Esophagus (tissue), 2 donors: Measurements from ENCODE around the gene TRMU. TPM values are rescaled to one million over a fixed set of nuclear protein-coding genes. Genes with fewer than 3 reads are reported as not detected.

ENCODE experiments used
- H3K27ac ChIP-seq, 2 donors: one replicate each; pipeline ENCODE4 v1.5.1; 2013; ENCODE audit warnings: low read depth in 2 of 2, mild to moderate bottlenecking in 2 of 2, inconsistent platforms in 1 of 2, low read length in 1 of 2, moderate library complexity in 1 of 2
- H3K27me3 ChIP-seq, 2 donors: one replicate each; pipeline ENCODE4 v1.6.1; 2013; ENCODE audit warnings: low read length in 2 of 2, control low read depth in 1 of 2, mild to moderate bottlenecking in 1 of 2; ENCODE audit not compliant: insufficient read depth in 2 of 2, control insufficient read depth in 1 of 2
- H3K36me3 ChIP-seq, 2 donors: one replicate each; pipeline ENCODE4 v1.6.1; 2013; ENCODE audit warnings: low read length in 1 of 2; ENCODE audit not compliant: control insufficient read depth in 2 of 2, insufficient read depth in 2 of 2
- H3K4me1 ChIP-seq, 2 donors: one replicate each; pipeline ENCODE4 v1.6.1; 2013; ENCODE audit warnings: low read length in 1 of 2; ENCODE audit not compliant: control insufficient read depth in 2 of 2, insufficient read depth in 2 of 2
- H3K4me3 ChIP-seq, 2 donors: one replicate each; pipeline ENCODE4 v1.5.1; 2013; ENCODE audit warnings: low read length in 2 of 2, mild to moderate bottlenecking in 2 of 2, low read depth in 1 of 2, moderate library complexity in 1 of 2
- H3K9me3 ChIP-seq, 2 donors: one replicate each; pipeline ENCODE4 v1.6.1; 2013; ENCODE audit warnings: mild to moderate bottlenecking in 2 of 2, low read depth in 1 of 2, low read length in 1 of 2, moderate library complexity in 1 of 2; ENCODE audit not compliant: control insufficient read depth in 2 of 2, insufficient read depth in 1 of 2
- WGBS, 2 donors: extraction: QIAGEN DNeasy Blood & Tissue Kit; methylation state at CpG; one replicate each; pipeline ENCODE4 v1.1.7; 2013; 5-methylcytosine and 5-hydroxymethylcytosine counted together
- polyA plus RNA-seq, 2 donors: library from polyadenylated mRNA; stranded (reverse); fragments of 200-250 nt; gene quantifications; one replicate each; pipeline ENCODE4 v1.2.3, GENCODE V29; 2013
- donor health status: healthy with polysubstance abuse.
- donor health status: Bipolar disorder and iron deficiency.

Gene TRMU
- polyA plus RNA-seq, 2 donors = 24.3 to 32.4 TPM

- Histone ChIP-seq H3K9me3 (no peaks in the 10 kb centered on the region), H3K4me1 (peaks cover 3 to 6% of the 10 kb centered on the region in 2 donors), H3K27ac (peak overlapping the region in 1 of 2 donors; percentile 2), H3K4me3 (no peak overlapping the region), H3K27me3 (no peaks in the 10 kb centered on the region), H3K36me3 (peaks cover 4 to 22% of the 10 kb centered on the region in 2 donors)
- 94 to 96% methylated on average over 23 of the region's 23 CpGs for WGBS, 2 donors
These were observed 44.4 kb upstream of the TRMU start for GRCh38 chr22:46290843-46291785.

DNA sequence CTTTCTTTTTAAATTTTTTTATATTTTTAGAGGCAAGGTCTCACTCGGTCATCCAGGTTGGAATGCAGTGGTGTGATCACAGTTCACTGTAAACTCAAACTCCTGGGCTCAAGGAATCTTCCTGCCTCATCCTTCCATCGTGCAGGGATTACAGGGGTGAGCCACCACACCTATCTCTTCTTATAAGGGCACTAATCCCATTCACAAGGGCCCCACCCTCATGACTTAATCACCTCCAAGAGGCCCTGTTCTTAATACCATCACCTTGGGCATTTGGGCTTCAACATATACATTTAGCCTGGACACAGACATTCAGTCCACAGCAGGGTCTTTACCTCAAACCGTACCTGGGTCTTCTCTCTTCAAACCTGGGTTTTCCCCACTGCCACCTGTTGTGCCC is 43.3 kb upstream of the TRMU start:
- Histone ChIP-seq H3K36me3 (peaks cover 4 to 15% of the 10 kb centered on the region in 2 donors), H3K27ac (no peak overlapping the region)
- WGBS, 2 donors = 89 to 96% methylated on average over 3 of the region's 3 CpGs

GRCh38 chr22:46292732-46293131 is 42.8 kb upstream of the TRMU start:
- no peak overlapping the region for H3K4me3 ChIP-seq
- H3K4me1 ChIP-seq = peaks cover 3 to 9% of the 10 kb centered on the region in 2 donors
- no peaks in the 10 kb centered on the region for H3K27me3 ChIP-seq
- no peak overlapping the region for H3K27ac ChIP-seq
- H3K36me3 ChIP-seq = peaks cover 4 to 14% of the 10 kb centered on the region in 2 donors
- H3K9me3 ChIP-seq = no peaks in the 10 kb centered on the region
- WGBS, 2 donors = 89 to 91% methylated on average over 14 of the region's 14 CpGs

More for the DNA sequence above, 43.3 kb upstream of the TRMU start:
- no peaks in the 10 kb centered on the region for H3K27me3 ChIP-seq
- H3K9me3 ChIP-seq = no peaks in the 10 kb centered on the region
- no peak overlapping the region for H3K4me3 ChIP-seq
- peaks cover 3 to 7% of the 10 kb centered on the region in 2 donors for H3K4me1 ChIP-seq

GRCh38 chr22:46293577-46294260 is 41.8 kb upstream of the TRMU start:
- 79 to 85% methylated on average over 11 of the region's 11 CpGs for WGBS, 2 donors
- Histone ChIP-seq H3K4me1 (peaks cover 3 to 9% of the 10 kb centered on the region in 2 donors), H3K9me3 (no peaks in the 10 kb centered on the region), H3K27me3 (no peaks in the 10 kb centered on the region), H3K36me3 (peaks cover 4 to 14% of the 10 kb centered on the region in 2 donors), H3K4me3 (no peak overlapping the region), H3K27ac (no peak overlapping the region)

DNA sequence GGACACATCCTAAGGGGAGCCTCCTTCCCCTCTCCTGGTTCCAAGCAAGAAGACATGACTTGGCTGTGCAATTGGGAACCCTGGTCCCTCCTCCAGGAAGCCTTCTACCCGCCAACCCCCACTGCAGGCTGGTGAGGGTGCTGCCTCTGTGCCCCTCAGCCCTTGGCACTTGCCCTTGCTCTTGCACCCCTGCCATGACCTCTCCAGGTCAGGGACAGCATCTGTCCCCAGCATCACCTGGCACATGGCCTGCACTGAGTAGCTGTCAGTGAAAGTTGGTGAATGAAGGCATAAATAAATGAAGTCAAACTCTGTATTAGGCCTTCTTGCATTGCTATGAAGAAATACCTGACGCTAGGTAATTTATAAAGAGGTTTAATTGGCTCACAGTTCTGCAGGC is 40.7 kb upstream of the TRMU start:
- no peaks in the 10 kb centered on the region for H3K9me3 ChIP-seq
- 88 to 94% methylated on average over 2 of the region's 2 CpGs for WGBS, 2 donors
- no peak overlapping the region for H3K4me3 ChIP-seq
- H3K27ac ChIP-seq = no peak overlapping the region
- H3K27me3 ChIP-seq = no peaks in the 10 kb centered on the region
- peaks cover 4 to 9% of the 10 kb centered on the region in 2 donors for H3K36me3 ChIP-seq
- peaks cover 3 to 9% of the 10 kb centered on the region in 2 donors for H3K4me1 ChIP-seq

DNA sequence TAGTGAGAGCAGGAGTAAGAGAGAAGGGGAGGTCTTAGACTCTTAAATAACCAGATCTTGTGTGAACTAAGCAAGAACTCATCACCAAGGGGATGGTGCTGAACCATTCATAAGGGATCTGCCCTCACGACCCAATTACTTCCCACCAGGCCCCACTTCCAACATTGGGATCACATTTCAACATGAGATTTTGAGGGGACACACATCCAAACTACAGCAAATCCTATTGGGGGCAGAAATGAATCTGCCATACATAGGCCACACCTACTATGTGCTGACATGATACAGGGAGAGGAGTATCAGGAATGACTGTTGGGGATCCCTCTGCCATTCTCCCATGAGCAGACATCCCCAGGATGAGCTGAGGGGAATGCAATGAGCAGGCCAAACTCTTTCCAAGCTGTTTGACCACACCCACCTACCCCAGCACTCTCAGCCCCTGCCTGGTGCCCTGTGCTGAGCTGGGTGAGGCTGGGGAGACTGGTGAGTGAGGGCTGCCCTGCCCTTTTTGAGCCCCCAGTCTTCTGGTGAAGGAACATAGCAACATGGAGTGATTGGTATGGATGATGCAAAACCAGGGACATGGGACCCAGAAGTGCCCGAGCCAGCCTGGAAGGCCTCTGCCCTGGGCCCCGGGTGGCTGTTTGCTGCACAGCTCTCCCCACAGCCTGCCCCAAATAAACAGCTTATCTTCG is 40.1 kb upstream of the TRMU start:
- Histone ChIP-seq H3K4me1 (peaks cover 3 to 9% of the 10 kb centered on the region in 2 donors), H3K36me3 (peaks cover 4 to 9% of the 10 kb centered on the region in 2 donors), H3K27ac (peak overlapping the region; percentile 94 to 96), H3K4me3 (no peak overlapping the region), H3K9me3 (no peaks in the 10 kb centered on the region), H3K27me3 (no peaks in the 10 kb centered on the region)
- WGBS, 2 donors = 54 to 68% methylated on average over 4 of the region's 4 CpGs

GRCh38 chr22:46296257-46297150 is 39.0 kb upstream of the TRMU start, which contains the start of gene GTSE1:
Gene GTSE1, plus strand, starts transcription at chr22:46296870. Its CDS starts 531 bp downstream, at chr22:46297401.
- 0 to 1% methylated on average over 76 of the region's 76 CpGs for WGBS, 2 donors
- no peaks in the 10 kb centered on the region for H3K9me3 ChIP-seq
- H3K36me3 ChIP-seq = peaks cover 4 to 5% of the 10 kb centered on the region in 2 donors
- peak within 1 kb of the TSS; percentile 94 to 96 for H3K27ac ChIP-seq
- H3K4me3 ChIP-seq = peak within 1 kb of the TSS; percentile 54 to 60
- peaks cover 3 to 9% of the 10 kb centered on the region in 2 donors for H3K4me1 ChIP-seq
- no peaks in the 10 kb centered on the region for H3K27me3 ChIP-seq

- H3K36me3 ChIP-seq = peaks cover 2 to 5% of the 10 kb centered on the region in 2 donors
- H3K4me1 ChIP-seq = peaks cover 3 to 9% of the 10 kb centered on the region in 2 donors
- peak overlapping the region; percentile 50 to 60 for H3K4me3 ChIP-seq
- no peaks in the 10 kb centered on the region for H3K9me3 ChIP-seq
- H3K27ac ChIP-seq = no peak overlapping the region
- WGBS, 2 donors = 4% methylated on average over 32 of the region's 32 CpGs
- H3K27me3 ChIP-seq = no peaks in the 10 kb centered on the region
These were observed 38.2 kb upstream of the TRMU start for GRCh38 chr22:46297151-46297812.
